ENCODE results near the gene ZNF879.

DNA sequence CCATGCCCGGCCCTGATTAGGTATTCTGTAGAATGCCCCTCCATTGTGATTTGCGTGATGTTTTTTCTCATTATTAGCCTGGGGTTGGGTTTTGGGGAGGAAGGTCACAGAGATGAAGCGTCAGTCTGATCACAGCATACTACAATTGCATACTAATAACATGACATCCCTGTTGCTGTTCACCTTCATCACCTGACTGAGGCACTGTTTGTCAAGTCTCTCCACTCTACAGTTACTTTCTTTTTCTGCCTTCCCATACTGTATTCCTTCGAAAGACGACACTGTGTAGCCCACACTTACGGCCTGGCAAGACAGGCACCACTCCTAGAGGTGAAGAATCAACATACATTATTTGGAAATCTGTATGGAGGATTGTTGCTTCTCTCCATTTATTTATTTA, 42.1 kb downstream of the ZNF879 start:
- TF ChIP-seq, protein P1, sequence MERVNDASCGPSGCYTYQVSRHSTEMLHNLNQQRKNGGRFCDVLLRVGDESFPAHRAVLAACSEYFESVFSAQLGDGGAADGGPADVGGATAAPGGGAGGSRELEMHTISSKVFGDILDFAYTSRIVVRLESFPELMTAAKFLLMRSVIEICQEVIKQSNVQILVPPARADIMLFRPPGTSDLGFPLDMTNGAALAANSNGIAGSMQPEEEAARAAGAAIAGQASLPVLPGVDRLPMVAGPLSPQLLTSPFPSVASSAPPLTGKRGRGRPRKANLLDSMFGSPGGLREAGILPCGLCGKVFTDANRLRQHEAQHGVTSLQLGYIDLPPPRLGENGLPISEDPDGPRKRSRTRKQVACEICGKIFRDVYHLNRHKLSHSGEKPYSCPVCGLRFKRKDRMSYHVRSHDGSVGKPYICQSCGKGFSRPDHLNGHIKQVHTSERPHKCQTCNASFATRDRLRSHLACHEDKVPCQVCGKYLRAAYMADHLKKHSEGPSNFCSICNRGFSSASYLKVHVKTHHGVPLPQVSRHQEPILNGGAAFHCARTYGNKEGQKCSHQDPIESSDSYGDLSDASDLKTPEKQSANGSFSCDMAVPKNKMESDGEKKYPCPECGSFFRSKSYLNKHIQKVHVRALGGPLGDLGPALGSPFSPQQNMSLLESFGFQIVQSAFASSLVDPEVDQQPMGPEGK (CRISPR knock-in tag; IDR thresholded peaks at IDR 0.05; ENCODE audit: borderline replicate concordance): no peak
- TF ChIP-seq, protein P2, sequence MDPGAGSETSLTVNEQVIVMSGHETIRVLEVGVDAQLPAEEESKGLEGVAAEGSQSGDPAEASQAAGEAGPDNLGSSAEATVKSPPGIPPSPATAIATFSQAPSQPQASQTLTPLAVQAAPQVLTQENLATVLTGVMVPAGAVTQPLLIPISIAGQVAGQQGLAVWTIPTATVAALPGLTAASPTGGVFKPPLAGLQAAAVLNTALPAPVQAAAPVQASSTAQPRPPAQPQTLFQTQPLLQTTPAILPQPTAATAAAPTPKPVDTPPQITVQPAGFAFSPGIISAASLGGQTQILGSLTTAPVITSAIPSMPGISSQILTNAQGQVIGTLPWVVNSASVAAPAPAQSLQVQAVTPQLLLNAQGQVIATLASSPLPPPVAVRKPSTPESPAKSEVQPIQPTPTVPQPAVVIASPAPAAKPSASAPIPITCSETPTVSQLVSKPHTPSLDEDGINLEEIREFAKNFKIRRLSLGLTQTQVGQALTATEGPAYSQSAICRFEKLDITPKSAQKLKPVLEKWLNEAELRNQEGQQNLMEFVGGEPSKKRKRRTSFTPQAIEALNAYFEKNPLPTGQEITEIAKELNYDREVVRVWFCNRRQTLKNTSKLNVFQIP (CRISPR knock-in tag; IDR thresholded peaks at IDR 0.05; ENCODE audit: borderline replicate concordance, low read depth): no peak
- TF ChIP-seq TOX (CRISPR knock-in tag; IDR thresholded peaks at IDR 0.05; ENCODE audit: borderline replicate concordance) (no peak), ESRRG (CRISPR knock-in tag; IDR thresholded peaks at IDR 0.05) (no peak), ZFP3 (CRISPR knock-in tag; IDR thresholded peaks at IDR 0.05) (no peak), GLIS3 (CRISPR knock-in tag; IDR thresholded peaks at IDR 0.05) (no peak)
